ENCODE measurements around the gene HPN. TPM values are rescaled to one million over a fixed set of nuclear protein-coding genes. Genes with fewer than 3 reads are reported as not detected.

Gene HPN
- total RNA-seq, 1 experiment from 2014 or later: 10.6 TPM

DNA sequence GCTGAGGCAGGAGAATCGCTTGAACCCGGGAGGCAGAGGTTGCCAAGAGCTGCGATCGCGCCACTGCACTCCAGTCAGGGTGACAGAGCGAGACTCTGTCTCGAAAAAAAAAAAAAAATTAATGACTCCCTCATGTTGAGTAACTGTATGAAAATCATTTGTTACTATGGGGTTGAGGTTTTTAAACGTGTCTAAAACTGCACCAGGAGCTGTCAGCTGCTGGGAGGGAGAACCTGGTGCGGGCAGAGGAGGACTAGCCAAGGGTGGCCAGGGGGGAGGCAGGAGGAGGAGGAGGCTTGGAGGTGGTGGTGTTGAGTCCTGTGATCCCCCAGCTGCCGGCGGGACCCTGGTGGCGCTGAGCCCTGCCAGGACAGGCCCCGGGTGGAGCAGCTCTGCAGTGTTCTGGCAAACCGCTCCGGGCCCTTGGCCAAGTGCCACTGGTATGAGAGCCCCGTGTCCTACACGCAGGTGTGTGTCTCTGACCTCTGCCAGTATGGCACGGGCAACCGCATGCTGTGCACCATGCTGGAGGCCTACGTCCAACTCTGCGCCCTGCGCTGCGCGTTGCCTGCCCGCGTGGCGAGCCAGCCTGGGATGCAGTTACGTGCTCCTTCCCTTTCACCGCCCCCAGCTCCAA, 57.0 kb downstream of the HPN start:
- H3K23ac ChIP-seq (ENCODE audit: insufficient read length, low read depth, low read length): no peak overlapping the region
- no peaks in the 10 kb centered on the region for H3K23me2 ChIP-seq (ENCODE audit: insufficient read length, low read depth, low read length, poor library complexity, severe bottlenecking)
- no peak overlapping the region for H3K56ac ChIP-seq (ENCODE audit: insufficient read length, low read depth, low read length)
- H3K79me1 ChIP-seq (ENCODE audit: insufficient read depth, low read depth, low read length, poor library complexity, severe bottlenecking): no peaks in the 10 kb centered on the region
- no CpG with 5 or more reads among the region's 29 CpGs for WGBS (ENCODE audit: extremely low coverage, insufficient read length, low lambda C conversion rate)
- H3K36me3 Mint-ChIP-seq (ENCODE audit: insufficient read depth in 1 of 3, low read depth in 3 of 3): no peaks in the 10 kb centered on the region
- H3T11ph ChIP-seq (ENCODE audit: low read length): no peak overlapping the region
- no peak overlapping the region for H2AFZ ChIP-seq (ENCODE audit: low read length)
- H3K4me1 Mint-ChIP-seq: peaks cover 13% of the 10 kb centered on the region in 2 experiments
- no peak overlapping the region; the same call in 1 of the 2 replicates for H3K14ac ChIP-seq (ENCODE audit: insufficient read depth, low read length)
- no peak overlapping the region for H4K5ac ChIP-seq (ENCODE audit: insufficient read length, low read depth, low read length)
- no peak overlapping the region for H2BK20ac ChIP-seq (ENCODE audit: low read depth, low read length, poor library complexity, severe bottlenecking)
- H3K27ac Mint-ChIP-seq: no peak overlapping the region; a peak in 1 of 7 replicates
- TF ChIP-seq CTCF (conservative IDR thresholded peaks at IDR 0.05): no peak
- H2BK12ac ChIP-seq (ENCODE audit: insufficient read length, low read depth, low read length): no peak overlapping the region
- no peaks in the 10 kb centered on the region for H4K20me1 ChIP-seq (ENCODE audit: control insufficient read depth, insufficient read depth, insufficient read length)
- no peaks in the 10 kb centered on the region for H3K4me1 ChIP-seq (ENCODE audit: insufficient read depth, low read length)
- peaks cover 3% of the 10 kb centered on the region for H3K27me3 Mint-ChIP-seq (ENCODE audit: low read depth)
- H3K4ac ChIP-seq (ENCODE audit: low read depth, low read length): no peak overlapping the region
- H3K4me3 Mint-ChIP-seq: no peak overlapping the region
- H2BK15ac ChIP-seq (ENCODE audit: low read depth, low read length): no peak overlapping the region
- H4K91ac ChIP-seq (ENCODE audit: insufficient read length, low read depth, low read length): no peak overlapping the region
- H3K27me3 ChIP-seq (ENCODE audit: insufficient read depth, low read length): no peaks in the 10 kb centered on the region
- H3K79me2 ChIP-seq (ENCODE audit: insufficient read depth, low read length): no peaks in the 10 kb centered on the region
- H2BK5ac ChIP-seq (ENCODE audit: insufficient read length, low read length): no peak overlapping the region
- no peak overlapping the region for H2AK5ac ChIP-seq (ENCODE audit: insufficient read length, low read length)
- H3K18ac ChIP-seq (ENCODE audit: insufficient read length, low read depth, low read length): no peak overlapping the region
- DNase-seq: no peak
- no peak overlapping the region for H3K27ac ChIP-seq (ENCODE audit: insufficient read length, low read depth, low read length)
- H2BK120ac ChIP-seq (ENCODE audit: low read depth, low read length, poor library complexity, severe bottlenecking): no peak overlapping the region
- no peak overlapping the region for H3K9ac ChIP-seq (ENCODE audit: extremely low read depth, insufficient read length, low read length)
- no peaks in the 10 kb centered on the region for H3K9me3 Mint-ChIP-seq
- no peak overlapping the region for H3K4me2 ChIP-seq (ENCODE audit: insufficient read depth, insufficient read length, low read length)
- no peak overlapping the region for H4K8ac ChIP-seq (replicated peaks; ENCODE audit: insufficient read length, low read depth, low read length)
- H3K9me3 ChIP-seq (ENCODE audit: control insufficient read depth, low read depth, low read length): no peaks in the 10 kb centered on the region

Measured in H9 (cell line).